Measurements from ENCODE around the gene NEURL4.

- TF ChIP-seq, protein P1, sequence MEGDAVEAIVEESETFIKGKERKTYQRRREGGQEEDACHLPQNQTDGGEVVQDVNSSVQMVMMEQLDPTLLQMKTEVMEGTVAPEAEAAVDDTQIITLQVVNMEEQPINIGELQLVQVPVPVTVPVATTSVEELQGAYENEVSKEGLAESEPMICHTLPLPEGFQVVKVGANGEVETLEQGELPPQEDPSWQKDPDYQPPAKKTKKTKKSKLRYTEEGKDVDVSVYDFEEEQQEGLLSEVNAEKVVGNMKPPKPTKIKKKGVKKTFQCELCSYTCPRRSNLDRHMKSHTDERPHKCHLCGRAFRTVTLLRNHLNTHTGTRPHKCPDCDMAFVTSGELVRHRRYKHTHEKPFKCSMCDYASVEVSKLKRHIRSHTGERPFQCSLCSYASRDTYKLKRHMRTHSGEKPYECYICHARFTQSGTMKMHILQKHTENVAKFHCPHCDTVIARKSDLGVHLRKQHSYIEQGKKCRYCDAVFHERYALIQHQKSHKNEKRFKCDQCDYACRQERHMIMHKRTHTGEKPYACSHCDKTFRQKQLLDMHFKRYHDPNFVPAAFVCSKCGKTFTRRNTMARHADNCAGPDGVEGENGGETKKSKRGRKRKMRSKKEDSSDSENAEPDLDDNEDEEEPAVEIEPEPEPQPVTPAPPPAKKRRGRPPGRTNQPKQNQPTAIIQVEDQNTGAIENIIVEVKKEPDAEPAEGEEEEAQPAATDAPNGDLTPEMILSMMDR (conservative IDR thresholded peaks at IDR 0.05 in 1 of 2, IDR thresholded peaks at IDR 0.05 in 1 of 2; ENCODE audit: low read depth in 1 of 2, low read length in 2 of 2), result no peak
- no peak for TF ChIP-seq EZH2 (IDR thresholded peaks at IDR 0.05; ENCODE audit: low read length, missing control alignments)
These were observed 6.5 kb downstream of the NEURL4 start for GRCh38 chr17:7322520-7323194.
